ENCODE results near the gene EDN1.

- TF ChIP-seq, protein P1, sequence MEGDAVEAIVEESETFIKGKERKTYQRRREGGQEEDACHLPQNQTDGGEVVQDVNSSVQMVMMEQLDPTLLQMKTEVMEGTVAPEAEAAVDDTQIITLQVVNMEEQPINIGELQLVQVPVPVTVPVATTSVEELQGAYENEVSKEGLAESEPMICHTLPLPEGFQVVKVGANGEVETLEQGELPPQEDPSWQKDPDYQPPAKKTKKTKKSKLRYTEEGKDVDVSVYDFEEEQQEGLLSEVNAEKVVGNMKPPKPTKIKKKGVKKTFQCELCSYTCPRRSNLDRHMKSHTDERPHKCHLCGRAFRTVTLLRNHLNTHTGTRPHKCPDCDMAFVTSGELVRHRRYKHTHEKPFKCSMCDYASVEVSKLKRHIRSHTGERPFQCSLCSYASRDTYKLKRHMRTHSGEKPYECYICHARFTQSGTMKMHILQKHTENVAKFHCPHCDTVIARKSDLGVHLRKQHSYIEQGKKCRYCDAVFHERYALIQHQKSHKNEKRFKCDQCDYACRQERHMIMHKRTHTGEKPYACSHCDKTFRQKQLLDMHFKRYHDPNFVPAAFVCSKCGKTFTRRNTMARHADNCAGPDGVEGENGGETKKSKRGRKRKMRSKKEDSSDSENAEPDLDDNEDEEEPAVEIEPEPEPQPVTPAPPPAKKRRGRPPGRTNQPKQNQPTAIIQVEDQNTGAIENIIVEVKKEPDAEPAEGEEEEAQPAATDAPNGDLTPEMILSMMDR (optimal IDR thresholded peaks at IDR 0.05 in 1 of 3, IDR thresholded peaks at IDR 0.05 in 1 of 3, conservative IDR thresholded peaks at IDR 0.05 in 1 of 3; ENCODE audit: extremely low read depth in 1 of 3, insufficient read depth in 2 of 3, low read length in 3 of 3) = no peak
- no peak for TF ChIP-seq EZH2 (IDR thresholded peaks at IDR 0.05; ENCODE audit: low read length)
Observed at GRCh38 chr6:12269110-12269509, 21.1 kb upstream of the EDN1 start.
